Activated CD4-positive, alpha-beta T cell treated with anti-CD3 and anti-CD28 coated beads for 48 hours (primary cell): Measurements from ENCODE around the gene KLHDC10.
A peak's percentile ranks its signal among the peaks of the same experiment; 100 is the strongest.
"Not testable (repeated sequence)": the region's sequence is repeated elsewhere in the genome, so short reads cannot be mapped to it uniquely, and the experiment has no call there.

Experiments used
- DNase-seq: peaks from one replicate; pipeline ENCODE4 v3.0.0-alpha.2; 2020

KLHDC10 gene

GRCh38 chr7:130069978-130070860 is at the start of gene KLHDC10:
TSS of gene KLHDC10 (plus strand) at chr7:130070534. CDS start at chr7:130070644, 110 bp downstream.
- DNase-seq: peak; percentile 96

- DNase-seq: no peak
These were observed 49.1 kb upstream of the KLHDC10 start for GRCh38 chr7:130021105-130021834.

GRCh38 chr7:130022115-130022514 is 48.2 kb upstream of the KLHDC10 start:
- no peak for DNase-seq

GRCh38 chr7:130022623-130023175 is 47.6 kb upstream of the KLHDC10 start:
- no peak for DNase-seq

GRCh38 chr7:130024390-130024789 is 45.9 kb upstream of the KLHDC10 start:
- DNase-seq: no peak

GRCh38 chr7:130032698-130033097 is 37.6 kb upstream of the KLHDC10 start:
- DNase-seq: no peak

- no peak for DNase-seq
These were observed 32.6 kb upstream of the KLHDC10 start for GRCh38 chr7:130037703-130038102.

- DNase-seq: no peak
These were observed 29.8 kb upstream of the KLHDC10 start for GRCh38 chr7:130040576-130040975.

GRCh38 chr7:130047831-130048230 is 22.5 kb upstream of the KLHDC10 start:
- DNase-seq: no peak

GRCh38 chr7:130048906-130049305 is 21.4 kb upstream of the KLHDC10 start:
- no peak for DNase-seq

GRCh38 chr7:130052250-130052649 is 18.1 kb upstream of the KLHDC10 start:
- not testable (repeated sequence) for DNase-seq

- not testable (repeated sequence) for DNase-seq
These were observed 15.1 kb upstream of the KLHDC10 start for GRCh38 chr7:130055198-130055597.

- no peak for DNase-seq
These were observed 8.1 kb upstream of the KLHDC10 start for GRCh38 chr7:130062246-130062645.

- peak; percentile 90 for DNase-seq
These were observed 7.3 kb upstream of the KLHDC10 start for GRCh38 chr7:130063036-130063435.

GRCh38 chr7:130064580-130064926 is 5.8 kb upstream of the KLHDC10 start:
- DNase-seq: not testable (repeated sequence)

GRCh38 chr7:130065500-130066152 is 4.7 kb upstream of the KLHDC10 start:
- DNase-seq: no peak

GRCh38 chr7:130069179-130069977 is 956 bp upstream of the KLHDC10 start:
- DNase-seq: no peak

- no peak for DNase-seq
These were observed 708 bp downstream of the KLHDC10 start for GRCh38 chr7:130070861-130071622.

- DNase-seq: peak; percentile 57
These were observed 1.6 kb downstream of the KLHDC10 start for GRCh38 chr7:130071701-130072622.

- no peak for DNase-seq
These were observed 9.6 kb downstream of the KLHDC10 start for GRCh38 chr7:130079846-130080394.
